Activated naive CD8-positive, alpha-beta T cell (primary cell): ENCODE data around the gene LDLRAD4.

Experiments used
- H3K27ac Mint-ChIP-seq: one replicate; pipeline ENCODE4 v1.8.0; 2021; ENCODE audit warnings: mixed read lengths
- H3K27me3 Mint-ChIP-seq: one replicate; pipeline ENCODE4 v1.8.0; 2021; ENCODE audit warnings: mixed read lengths
- H3K36me3 Mint-ChIP-seq: one replicate; pipeline ENCODE4 v1.8.0; 2021; ENCODE audit warnings: mixed read lengths
- H3K4me1 Mint-ChIP-seq: one replicate; pipeline ENCODE4 v1.8.0; 2021; ENCODE audit warnings: low read depth, mixed read lengths
- H3K4me3 Mint-ChIP-seq: one replicate; pipeline ENCODE4 v1.8.0; 2021; ENCODE audit warnings: mild to moderate bottlenecking, mixed read lengths
- H3K9me3 Mint-ChIP-seq: one replicate; pipeline ENCODE4 v1.8.0; 2021; ENCODE audit warnings: low read depth, mixed read lengths

LDLRAD4 gene

DNA sequence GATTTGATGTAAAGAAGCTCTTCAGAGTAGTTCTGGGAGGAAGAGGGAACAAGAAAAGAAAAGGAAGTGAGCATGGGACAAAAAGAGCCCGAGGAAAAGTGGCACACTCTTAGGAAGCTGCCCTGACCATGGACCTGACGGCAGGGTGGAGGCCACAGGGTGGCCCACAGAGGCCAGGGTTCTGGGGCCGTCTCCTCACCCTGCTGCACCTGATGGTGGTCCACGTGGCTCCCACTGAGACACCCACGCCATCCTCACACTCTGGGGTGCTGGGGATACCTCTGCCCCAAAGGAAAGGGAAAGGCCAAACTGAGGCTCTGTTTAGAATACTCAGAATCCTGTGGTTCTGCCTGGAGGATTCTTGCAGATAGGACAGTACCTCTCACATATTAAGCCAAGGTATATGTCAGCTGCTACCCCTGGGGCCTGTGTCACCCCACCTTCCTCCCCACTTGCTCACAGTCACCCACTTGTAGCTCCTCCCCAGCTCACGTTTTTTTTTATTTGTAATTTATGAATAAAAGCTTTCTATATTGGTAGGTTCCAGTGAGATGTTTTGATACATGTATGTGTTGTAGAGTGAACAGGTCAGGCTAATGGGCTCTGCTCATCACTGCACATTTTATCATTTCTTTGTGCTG is 171.1 kb downstream of the LDLRAD4 start:
- no peaks in the 10 kb centered on the region for H3K27me3 Mint-ChIP-seq
- H3K36me3 Mint-ChIP-seq: peaks cover 10% of the 10 kb centered on the region
- H3K4me3 Mint-ChIP-seq: no peak overlapping the region
- no peak overlapping the region for H3K27ac Mint-ChIP-seq
- H3K4me1 Mint-ChIP-seq: peaks cover 20% of the 10 kb centered on the region
- no peaks in the 10 kb centered on the region for H3K9me3 Mint-ChIP-seq

GRCh38 chr18:13390196-13390595 is 171.6 kb downstream of the LDLRAD4 start:
- Mint-ChIP-seq H3K27ac (no peak overlapping the region), H3K4me3 (no peak overlapping the region), H3K36me3 (peaks cover 10% of the 10 kb centered on the region), H3K9me3 (no peaks in the 10 kb centered on the region), H3K27me3 (no peaks in the 10 kb centered on the region), H3K4me1 (peaks cover 20% of the 10 kb centered on the region)

- Mint-ChIP-seq H3K4me1 (peaks cover 18% of the 10 kb centered on the region), H3K27ac (no peak overlapping the region), H3K36me3 (peaks cover 10% of the 10 kb centered on the region), H3K9me3 (no peaks in the 10 kb centered on the region), H3K27me3 (no peaks in the 10 kb centered on the region), H3K4me3 (no peak overlapping the region)
Measured at GRCh38 chr18:13390711-13391110, 172.2 kb downstream of the LDLRAD4 start.

DNA sequence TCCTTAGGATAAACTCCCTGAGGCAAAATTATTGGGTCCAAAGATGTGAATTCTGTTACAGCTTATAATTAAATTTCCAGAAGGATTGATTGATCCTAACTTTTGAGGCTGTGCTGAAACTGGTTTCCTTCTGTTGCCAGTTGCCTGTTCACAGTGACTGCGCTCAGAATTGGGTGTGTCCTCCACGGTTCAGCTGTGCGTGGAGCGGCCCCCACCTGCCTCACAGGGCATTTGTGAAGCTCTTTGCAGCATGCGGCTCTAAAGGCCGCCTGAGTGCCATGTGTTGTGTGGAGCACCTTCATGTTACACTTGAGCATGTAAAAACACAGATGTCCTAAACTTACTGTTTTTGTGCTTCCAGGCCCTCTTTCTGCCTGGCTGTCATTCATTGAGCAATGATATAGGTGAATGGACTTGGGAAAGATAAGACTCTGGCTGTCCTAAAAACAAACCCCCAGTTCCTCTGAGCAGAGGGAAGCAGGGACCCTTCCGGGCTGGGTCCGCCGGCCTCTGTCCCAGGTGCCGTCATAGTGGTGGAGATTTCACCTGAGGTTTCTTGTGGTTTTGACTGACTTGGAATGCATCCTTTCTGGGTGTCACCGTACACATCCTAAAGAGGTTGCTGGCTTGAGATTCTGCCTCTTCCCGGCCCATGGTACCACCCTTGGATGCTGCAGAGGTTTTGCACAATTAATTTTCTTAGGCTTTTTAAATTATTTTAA is 173.6 kb downstream of the LDLRAD4 start:
- Mint-ChIP-seq H3K36me3 (peaks cover 13% of the 10 kb centered on the region), H3K4me3 (no peak overlapping the region), H3K4me1 (peaks cover 18% of the 10 kb centered on the region), H3K9me3 (no peaks in the 10 kb centered on the region), H3K27ac (no peak overlapping the region), H3K27me3 (no peaks in the 10 kb centered on the region)

GRCh38 chr18:13392899-13393298 is 174.3 kb downstream of the LDLRAD4 start:
- H3K27me3 Mint-ChIP-seq: no peaks in the 10 kb centered on the region
- H3K27ac Mint-ChIP-seq: peak overlapping the region; percentile 10
- H3K4me1 Mint-ChIP-seq: peaks cover 18% of the 10 kb centered on the region
- H3K4me3 Mint-ChIP-seq: no peak overlapping the region
- H3K36me3 Mint-ChIP-seq: peaks cover 11% of the 10 kb centered on the region
- H3K9me3 Mint-ChIP-seq: no peaks in the 10 kb centered on the region

- no peaks in the 10 kb centered on the region for H3K27me3 Mint-ChIP-seq
- H3K9me3 Mint-ChIP-seq: no peaks in the 10 kb centered on the region
- peaks cover 6% of the 10 kb centered on the region for H3K36me3 Mint-ChIP-seq
- peak overlapping the region; percentile 10 for H3K27ac Mint-ChIP-seq
- H3K4me1 Mint-ChIP-seq: peaks cover 20% of the 10 kb centered on the region
- H3K4me3 Mint-ChIP-seq: no peak overlapping the region
Measured at GRCh38 chr18:13393338-13393737, 174.8 kb downstream of the LDLRAD4 start.

DNA sequence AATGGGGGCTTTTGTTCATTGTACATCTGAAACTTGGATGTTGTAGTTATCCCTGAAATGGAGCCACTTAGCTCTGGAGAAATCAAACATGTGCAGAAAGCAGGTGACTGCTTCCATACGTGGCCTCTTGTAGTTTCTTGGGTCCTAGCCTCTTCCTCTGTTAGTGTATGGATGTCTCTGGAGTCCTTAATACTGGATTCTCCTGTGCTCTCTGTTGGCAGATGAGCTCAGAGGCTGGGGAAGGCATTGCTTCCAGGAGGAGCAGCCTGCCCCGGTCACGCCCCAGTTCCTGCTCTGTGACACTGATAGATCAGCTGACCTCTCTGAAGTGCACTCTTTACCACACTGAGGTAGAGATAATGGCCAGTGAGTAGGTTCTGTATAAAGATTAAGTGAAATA is 176.2 kb downstream of the LDLRAD4 start:
- no peak overlapping the region for H3K4me3 Mint-ChIP-seq
- H3K4me1 Mint-ChIP-seq: peaks cover 20% of the 10 kb centered on the region
- H3K27me3 Mint-ChIP-seq: no peaks in the 10 kb centered on the region
- peak overlapping the region; percentile 84 for H3K27ac Mint-ChIP-seq
- no peaks in the 10 kb centered on the region for H3K9me3 Mint-ChIP-seq
- peaks cover 6% of the 10 kb centered on the region for H3K36me3 Mint-ChIP-seq

GRCh38 chr18:13395577-13395976 is 177.0 kb downstream of the LDLRAD4 start:
- Mint-ChIP-seq H3K36me3 (peaks cover 6% of the 10 kb centered on the region), H3K27ac (no peak overlapping the region), H3K27me3 (no peaks in the 10 kb centered on the region), H3K9me3 (no peaks in the 10 kb centered on the region), H3K4me1 (peaks cover 24% of the 10 kb centered on the region), H3K4me3 (no peak overlapping the region)

- no peaks in the 10 kb centered on the region for H3K9me3 Mint-ChIP-seq
- peaks cover 36% of the 10 kb centered on the region for H3K4me1 Mint-ChIP-seq
- no peak overlapping the region for H3K27ac Mint-ChIP-seq
- no peak overlapping the region for H3K4me3 Mint-ChIP-seq
- no peaks in the 10 kb centered on the region for H3K27me3 Mint-ChIP-seq
- H3K36me3 Mint-ChIP-seq: peaks cover 6% of the 10 kb centered on the region
Measured at GRCh38 chr18:13397504-13398163, 179.1 kb downstream of the LDLRAD4 start.

- peaks cover 6% of the 10 kb centered on the region for H3K36me3 Mint-ChIP-seq
- H3K9me3 Mint-ChIP-seq: no peaks in the 10 kb centered on the region
- no peaks in the 10 kb centered on the region for H3K27me3 Mint-ChIP-seq
- no peak overlapping the region for H3K27ac Mint-ChIP-seq
- H3K4me1 Mint-ChIP-seq: peaks cover 33% of the 10 kb centered on the region
- no peak overlapping the region for H3K4me3 Mint-ChIP-seq
Measured at GRCh38 chr18:13398631-13399030, 180.1 kb downstream of the LDLRAD4 start.

DNA sequence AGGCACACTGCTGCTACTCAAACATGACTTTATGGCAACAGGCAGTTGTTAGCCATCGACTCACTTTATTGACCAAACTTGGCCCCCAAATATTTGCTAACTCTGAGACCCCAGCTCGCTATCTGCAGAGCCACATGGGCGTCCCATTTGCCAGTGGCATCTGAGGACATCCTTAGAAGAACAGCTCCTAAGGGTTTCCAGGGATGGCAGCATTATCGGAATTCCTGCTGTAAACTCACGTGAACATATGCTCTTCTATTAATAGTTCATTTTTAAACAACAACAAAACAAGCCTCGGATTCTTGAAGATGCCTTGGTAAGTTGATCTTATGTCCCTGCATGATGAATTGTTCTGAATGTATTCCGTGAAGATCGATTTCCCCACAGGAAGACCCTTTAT is 181.0 kb downstream of the LDLRAD4 start:
- Mint-ChIP-seq H3K27ac (no peak overlapping the region), H3K4me3 (no peak overlapping the region), H3K27me3 (no peaks in the 10 kb centered on the region), H3K4me1 (peaks cover 28% of the 10 kb centered on the region), H3K36me3 (peaks cover 6% of the 10 kb centered on the region), H3K9me3 (no peaks in the 10 kb centered on the region)

- Mint-ChIP-seq H3K9me3 (no peaks in the 10 kb centered on the region), H3K27me3 (no peaks in the 10 kb centered on the region), H3K4me3 (no peak overlapping the region), H3K27ac (no peak overlapping the region), H3K36me3 (peaks cover 3% of the 10 kb centered on the region), H3K4me1 (peaks cover 24% of the 10 kb centered on the region)
Measured at GRCh38 chr18:13400636-13401315, 182.2 kb downstream of the LDLRAD4 start.

GRCh38 chr18:13401404-13401803 is 182.8 kb downstream of the LDLRAD4 start:
- H3K4me1 Mint-ChIP-seq: peaks cover 24% of the 10 kb centered on the region
- no peaks in the 10 kb centered on the region for H3K36me3 Mint-ChIP-seq

DNA sequence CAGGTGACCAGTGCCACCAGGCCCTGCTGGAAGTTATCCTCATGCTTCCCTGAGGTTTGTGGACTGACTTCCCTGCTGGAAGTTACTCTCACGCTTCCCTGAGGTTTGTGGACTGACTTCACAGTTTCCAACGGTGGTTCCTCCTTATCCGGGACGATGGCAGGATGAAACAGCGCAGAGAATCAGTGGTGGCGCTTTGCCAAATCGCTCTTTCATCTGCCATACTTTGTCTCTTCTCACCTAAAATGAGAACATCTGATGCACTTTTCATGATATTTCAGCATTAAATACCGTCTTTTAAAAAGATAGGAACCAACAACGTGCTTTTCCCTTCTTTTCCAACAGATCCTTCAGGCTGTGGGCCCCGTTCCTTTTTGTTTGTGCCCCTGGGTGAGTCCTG is 183.3 kb downstream of the LDLRAD4 start:
- no peaks in the 10 kb centered on the region for H3K9me3 Mint-ChIP-seq
- H3K27ac Mint-ChIP-seq: no peak overlapping the region
- H3K36me3 Mint-ChIP-seq: no peaks in the 10 kb centered on the region
- H3K27me3 Mint-ChIP-seq: no peaks in the 10 kb centered on the region
- H3K4me1 Mint-ChIP-seq: peaks cover 24% of the 10 kb centered on the region
- no peak overlapping the region for H3K4me3 Mint-ChIP-seq

More at GRCh38 chr18:13401404-13401803, 182.8 kb downstream of the LDLRAD4 start:
- Mint-ChIP-seq H3K27me3 (no peaks in the 10 kb centered on the region), H3K27ac (no peak overlapping the region), H3K4me3 (no peak overlapping the region), H3K9me3 (no peaks in the 10 kb centered on the region)
